ENCODE data around the gene OR2T10.
"Not testable (repeated sequence)": the region's sequence is repeated elsewhere in the genome, so short reads cannot be mapped to it uniquely, and the experiment has no call there.

Gene OR2T10, protein sequence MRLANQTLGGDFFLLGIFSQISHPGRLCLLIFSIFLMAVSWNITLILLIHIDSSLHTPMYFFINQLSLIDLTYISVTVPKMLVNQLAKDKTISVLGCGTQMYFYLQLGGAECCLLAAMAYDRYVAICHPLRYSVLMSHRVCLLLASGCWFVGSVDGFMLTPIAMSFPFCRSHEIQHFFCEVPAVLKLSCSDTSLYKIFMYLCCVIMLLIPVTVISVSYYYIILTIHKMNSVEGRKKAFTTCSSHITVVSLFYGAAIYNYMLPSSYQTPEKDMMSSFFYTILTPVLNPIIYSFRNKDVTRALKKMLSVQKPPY

DNA sequence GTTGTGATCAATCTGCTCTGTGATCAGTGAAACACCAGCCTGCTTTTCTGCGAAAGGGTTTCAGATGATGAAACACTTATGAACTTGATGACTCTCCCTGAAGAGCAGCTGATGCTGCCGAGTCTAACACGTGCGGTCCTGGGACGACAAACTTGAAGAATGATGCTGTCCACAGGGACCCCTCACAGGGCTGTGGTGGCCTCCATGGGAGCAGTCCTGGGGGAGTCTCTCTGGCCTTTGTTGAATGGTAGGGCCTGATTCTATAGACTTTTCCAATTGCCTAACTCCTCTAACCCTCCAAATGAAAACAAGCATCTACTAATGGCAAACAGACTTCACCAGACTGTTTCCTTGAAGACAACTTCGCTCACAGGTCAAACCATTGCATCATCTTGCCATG, at the start of gene OR2T10:
OR2T10 (minus strand) TSS at position 112 of the 400 bp plus-strand sequence. CDS start 3,932 bp downstream, outside the sequence.
- no peak for DNase-seq (ENCODE audit: low read depth)

DNA sequence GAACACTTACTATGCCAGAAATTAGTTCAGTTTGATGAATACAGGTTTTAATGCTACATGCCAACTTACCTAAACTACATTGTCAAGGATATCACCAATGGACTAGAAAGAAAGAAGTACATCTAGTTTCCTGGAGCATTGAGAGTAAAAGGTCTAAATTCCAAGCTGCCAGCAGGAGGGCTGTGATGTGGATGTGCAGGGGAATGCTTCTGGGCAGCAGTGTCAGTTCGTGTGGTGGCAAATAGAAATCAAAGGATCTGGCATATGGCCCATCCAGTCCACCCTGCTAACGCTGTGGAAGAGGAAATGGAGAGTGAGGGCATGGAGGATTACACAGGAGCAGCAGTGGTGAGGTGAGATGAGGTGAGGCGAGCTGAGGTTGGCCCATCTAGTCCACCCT, 47.7 kb upstream of the OR2T10 start, which contains the start of gene OR2T35:
OR2T35 (minus strand) TSS at position 101 of the 400 bp plus-strand sequence. CDS start 6,020 bp downstream, outside the sequence.
- DNase-seq (ENCODE audit: low read depth): not testable (repeated sequence)

DNA sequence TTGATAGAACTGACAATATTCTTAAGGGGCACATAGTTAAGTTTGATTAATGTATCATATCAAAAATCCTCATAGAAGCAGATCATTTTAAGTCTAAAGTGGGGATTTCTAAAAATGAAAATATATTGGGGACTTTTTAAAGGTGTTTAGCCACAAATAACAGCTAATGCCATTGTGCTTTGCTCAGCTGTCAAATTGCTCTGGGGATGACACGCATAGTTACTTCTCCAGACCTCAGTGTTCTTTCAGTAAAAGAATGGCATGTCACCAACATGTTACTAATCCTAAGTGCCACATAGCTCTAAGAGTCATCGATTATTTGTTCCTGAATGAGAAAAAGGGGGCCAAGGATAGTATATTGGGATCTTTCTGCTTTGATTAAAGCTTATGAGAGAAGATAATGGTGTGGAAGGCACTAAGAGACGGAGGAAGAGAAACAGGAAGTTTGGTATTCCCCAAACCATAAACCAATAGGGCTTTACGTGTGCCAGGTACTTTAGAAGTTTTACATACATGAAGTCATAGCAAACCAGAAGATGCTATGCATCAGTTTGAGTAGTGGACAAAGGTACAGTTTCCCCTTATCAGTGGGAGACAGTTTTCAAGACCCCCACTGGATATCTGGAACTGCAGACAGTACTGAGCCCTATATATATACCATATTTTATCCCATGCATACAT, 45.6 kb upstream of the OR2T10 start:
- not testable (repeated sequence) for DNase-seq (ENCODE audit: low read depth)

DNA sequence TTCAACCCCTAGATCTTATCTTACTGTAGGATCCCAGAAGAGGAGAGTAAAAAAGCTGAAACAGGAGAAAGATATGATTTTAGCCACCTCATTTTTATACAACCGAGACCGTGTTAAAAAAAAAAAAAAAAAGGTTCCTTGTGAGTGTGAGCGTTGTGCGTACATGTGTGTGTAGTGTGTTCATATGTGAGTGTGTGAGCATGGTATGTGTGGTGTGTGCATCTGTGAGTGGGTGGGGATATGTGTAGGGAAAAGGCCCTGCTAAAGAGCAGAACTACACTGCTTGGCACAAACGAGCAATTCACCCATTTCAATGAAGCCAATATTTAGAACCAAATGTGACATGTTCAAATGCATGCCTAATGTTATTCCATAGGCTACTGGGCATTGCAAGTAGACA, 44.1 kb upstream of the OR2T10 start:
- DNase-seq (ENCODE audit: low read depth): not testable (repeated sequence)

DNA sequence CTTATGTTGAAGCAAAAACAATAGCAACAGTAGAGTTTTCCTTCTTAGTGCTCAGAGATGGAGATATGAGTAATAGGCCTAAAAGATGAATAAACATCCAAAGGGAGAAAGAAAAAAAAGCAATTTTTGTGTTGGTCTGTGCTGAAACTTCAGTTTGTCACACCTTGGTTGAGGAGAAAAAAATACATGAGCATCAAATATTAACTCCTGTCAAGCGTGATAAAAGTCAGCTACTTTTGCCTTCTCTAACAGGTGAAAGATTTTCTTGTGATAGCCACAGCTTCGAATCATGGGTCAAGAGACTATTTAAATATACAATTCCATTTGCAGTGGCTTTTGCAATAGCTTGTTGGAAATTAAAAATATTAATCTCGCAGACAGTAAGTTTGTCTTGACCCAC, 43.4 kb upstream of the OR2T10 start:
- DNase-seq (ENCODE audit: low read depth): not testable (repeated sequence)

DNA sequence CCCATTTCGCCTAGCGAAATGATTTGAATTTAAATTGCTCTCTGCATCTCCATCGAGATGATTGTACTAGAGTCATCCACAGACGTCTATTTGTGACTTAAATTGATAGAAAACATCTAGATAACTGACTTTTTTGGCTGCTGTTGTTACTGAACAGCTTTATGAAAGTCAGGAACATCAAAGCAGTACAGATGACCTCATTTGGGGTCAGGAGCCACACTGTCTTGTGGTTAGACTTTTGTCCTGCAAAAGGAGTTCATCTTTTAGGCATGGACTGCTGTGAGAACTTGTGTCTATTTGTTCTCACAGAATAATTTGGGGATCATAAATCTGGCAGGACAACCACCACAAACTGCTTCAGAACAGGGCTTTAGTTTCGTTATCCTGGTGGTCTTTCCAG, 42.2 kb upstream of the OR2T10 start:
- not testable (repeated sequence) for DNase-seq (ENCODE audit: low read depth)

DNA sequence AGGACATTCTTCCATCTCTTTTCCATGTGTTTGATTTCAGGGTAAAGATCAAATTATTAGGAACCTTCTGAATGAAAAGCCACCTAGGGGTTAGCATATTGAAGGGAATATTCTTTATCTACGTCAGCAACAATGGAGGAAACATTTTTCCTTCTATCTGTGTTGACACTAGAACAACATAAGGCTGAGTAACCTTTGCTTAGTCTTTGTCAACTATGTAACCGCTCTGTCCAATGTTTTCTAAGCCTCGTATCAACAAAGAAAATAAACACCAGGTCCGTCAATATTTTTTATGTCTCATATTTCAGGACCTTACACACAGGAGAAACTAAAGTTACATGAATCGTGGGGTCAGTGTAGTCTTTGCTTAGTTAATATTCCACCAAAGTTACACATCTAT, 39.1 kb upstream of the OR2T10 start:
- not testable (repeated sequence) for DNase-seq (ENCODE audit: low read depth)

DNA sequence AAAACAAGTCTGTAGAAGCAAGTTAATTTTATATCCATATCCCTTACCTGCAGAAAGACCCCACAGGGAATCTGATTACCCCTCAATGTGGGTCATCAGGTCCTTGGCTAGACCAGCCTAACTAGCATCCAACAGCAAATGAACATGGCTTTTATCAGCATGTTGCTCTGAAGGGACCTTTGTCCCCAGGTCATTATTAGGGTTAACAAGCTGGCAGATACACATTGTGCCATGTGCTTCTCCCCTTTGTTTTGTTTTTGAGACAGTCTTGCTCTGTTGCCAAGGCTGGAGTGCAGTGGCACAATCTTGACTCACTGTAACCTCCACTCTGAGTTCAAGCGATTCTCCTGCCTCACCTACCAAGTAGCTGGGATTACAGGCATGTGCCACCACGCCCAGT, 37.5 kb upstream of the OR2T10 start, which contains the start of gene OR2T11:
OR2T11 (minus strand) TSS at position 101 of the 400 bp plus-strand sequence. CDS start 7,963 bp downstream, outside the sequence.
- DNase-seq (ENCODE audit: low read depth): not testable (repeated sequence)

DNA sequence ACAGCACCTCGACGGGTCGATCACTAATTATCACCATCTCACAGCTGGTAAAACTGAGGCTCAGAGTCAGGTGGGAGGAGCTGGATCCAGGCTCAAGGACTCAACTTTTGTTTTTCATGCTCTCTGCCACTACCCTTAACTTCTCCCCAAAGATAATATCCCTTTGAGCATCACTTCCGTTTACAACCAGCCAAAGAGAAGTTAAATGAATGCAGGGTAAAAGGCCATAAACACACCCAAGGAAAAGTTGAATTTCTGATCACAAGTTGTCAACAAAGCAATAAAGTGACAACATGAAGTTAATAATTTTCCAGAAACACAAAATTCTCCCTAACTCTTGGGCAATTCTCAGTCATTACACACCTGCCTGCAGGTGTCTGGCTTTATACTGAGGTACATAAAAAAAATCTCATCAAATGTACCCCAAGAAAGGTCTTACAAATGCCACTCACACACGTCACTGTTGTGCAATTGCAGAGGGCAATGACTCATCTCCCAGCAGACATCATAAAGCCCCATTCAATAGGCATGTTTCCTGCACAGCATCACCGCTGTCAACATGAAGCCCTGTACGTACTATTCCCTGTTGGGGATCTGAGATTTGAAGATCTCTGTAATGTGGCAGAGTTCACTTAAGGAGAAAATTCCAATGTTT, 34.0 kb upstream of the OR2T10 start:
- no peak for DNase-seq (ENCODE audit: low read depth)

DNA sequence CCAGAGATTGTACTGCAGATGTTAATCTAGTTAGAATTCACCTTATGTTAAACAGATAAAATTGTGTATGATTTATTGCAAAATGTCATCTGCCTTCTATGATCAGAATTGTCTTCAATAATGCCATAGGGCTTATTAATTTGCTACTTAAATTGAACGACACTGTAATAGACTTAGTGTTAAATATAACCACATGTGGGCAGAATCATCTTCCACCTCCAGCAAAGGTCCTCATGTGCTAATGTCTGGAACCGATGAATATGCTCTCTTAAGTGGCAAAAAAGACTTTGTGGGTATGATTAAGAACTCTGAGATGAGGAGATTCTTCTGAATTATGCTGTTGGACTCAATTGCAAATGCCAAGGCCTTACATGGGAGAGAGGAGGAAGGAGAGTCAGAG, 33.1 kb upstream of the OR2T10 start:
- DNase-seq (ENCODE audit: low read depth): no peak

DNA sequence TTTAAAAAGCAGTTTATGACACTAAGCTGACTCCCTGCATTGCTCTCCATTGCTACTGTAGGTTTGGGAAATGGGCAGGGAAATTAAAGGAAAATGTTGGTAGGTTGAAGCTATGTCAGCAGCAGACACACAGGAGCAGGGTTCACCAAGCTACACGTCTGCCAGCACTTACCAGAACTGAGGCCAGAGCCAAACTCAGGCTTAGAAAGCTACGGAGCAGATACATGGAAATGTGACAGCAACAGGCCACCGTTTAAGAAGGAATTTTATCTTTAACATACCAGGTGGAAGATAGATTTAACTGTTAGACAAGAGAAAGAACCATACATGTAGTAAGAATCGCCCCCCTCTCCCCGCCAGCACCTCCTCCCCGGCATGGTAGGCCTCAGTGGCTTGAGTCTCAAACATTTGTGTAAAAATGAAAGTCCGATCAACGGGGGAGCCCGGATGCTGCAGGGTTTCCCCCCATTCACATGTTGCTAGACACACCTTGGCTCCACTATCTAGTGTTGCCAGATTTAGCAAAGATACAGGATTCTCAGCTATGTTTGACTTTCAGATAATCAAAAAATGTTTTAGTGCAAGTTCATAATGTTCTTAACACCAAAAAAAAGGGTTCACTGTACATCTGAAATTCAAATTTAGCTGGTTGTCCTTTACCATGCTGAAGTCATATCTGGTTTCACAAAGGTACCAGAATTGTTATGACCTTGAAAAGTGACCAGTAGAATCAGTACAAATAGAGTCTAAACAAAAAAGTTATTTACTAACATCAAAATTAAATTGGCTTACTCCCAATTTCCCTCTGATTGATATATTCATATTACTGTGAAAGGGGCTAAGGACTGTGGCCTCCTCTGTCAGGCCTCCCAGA, 30.7 kb upstream of the OR2T10 start:
- DNase-seq (ENCODE audit: low read depth): no peak

DNA sequence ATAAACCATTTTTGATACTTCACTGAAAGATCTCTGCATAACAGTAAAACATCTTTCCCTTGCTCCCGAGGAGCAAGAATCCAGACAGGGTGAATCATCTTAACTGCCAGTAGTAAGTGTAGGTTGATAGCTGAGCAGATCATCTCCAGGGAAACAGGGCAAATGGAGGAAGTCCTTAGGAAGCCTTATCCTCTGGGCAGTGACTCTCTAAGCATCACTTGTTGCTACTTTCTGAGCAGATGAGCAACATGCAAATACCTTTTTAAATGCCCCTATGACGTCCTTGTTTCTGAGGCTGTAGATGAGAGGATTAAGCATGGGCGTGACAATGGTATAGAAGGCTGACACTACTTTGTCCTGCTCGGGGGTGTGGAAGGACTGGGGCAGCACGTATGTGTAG, 28.5 kb upstream of the OR2T10 start:
- DNase-seq (ENCODE audit: low read depth): no peak

DNA sequence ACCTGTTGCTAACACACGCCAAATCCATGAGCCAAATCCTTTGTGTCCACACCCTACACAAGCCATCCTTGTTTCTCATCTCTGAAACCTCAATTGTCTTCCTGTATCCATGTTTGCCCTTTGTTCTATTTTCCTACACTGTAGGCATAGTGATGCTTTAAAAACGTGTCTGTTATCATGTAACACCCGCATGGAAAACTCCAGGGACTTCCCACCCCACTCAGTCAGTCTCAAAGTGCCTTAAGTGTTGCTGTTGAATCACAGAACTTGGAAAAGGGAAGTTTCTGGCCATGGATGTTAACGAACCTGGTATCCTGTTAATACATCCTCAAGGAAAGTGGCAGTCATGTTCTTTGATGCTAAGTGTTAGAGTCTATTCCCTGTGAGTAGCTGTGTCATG, 27.7 kb upstream of the OR2T10 start:
- no peak for DNase-seq (ENCODE audit: low read depth)

DNA sequence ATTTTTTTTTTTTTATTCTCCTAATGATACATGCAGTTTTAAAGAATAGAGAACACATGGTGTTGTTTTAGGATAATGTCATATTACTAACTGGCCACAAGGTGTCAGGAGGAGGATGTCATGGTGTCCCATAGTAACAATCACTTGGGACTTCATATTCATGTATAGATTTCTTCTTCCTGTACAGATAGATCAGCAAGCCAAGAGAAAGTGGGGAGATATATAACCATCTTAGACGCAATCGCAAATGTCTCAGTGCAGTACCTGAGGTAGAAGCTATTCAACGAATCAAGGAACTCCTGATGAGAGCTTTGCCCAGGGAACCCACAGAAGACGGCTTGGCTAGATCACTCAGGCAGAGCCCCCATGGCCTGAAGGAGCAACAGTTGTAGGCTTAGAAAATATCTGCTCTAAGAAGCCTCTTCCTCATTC, 25.1 kb upstream of the OR2T10 start:
- DNase-seq (ENCODE audit: low read depth): no peak

DNA sequence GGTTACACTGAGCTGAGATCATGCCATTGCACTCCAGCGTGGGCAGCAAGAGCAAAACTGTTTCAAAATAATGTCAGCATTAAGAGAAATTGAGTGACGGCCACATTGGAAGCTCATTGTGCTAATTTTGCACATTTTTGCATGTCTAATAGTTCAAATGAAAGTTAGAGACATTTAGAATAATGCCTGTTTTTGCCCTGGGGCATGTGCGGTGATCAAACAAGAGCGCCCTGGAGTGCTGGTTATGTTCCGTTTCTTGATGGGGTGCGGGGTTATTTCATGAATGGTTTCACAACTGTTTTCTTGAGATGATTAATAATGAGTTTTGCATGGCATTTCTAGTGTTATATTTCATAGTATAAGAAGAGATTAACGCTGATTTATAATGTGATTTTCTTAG, 24.3 kb upstream of the OR2T10 start:
- DNase-seq (ENCODE audit: low read depth): no peak

DNA sequence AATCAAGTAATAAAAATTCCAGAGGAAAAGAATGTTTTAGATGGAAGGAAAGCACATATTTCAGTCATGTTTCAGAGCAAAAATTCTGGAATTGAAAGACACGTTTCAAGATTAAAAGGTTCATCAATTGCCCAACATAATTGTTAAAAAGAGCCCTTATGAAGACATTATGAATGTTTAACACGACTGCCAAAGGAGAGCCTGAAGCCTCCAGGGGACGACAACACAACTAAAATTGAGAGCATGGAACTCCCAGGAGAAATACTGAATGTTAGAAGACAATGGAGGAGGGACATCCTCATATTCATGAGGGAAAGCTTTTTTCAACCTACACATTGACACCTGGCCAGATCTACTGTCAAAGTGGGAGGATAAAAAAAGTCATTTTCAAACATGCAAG, 21.4 kb upstream of the OR2T10 start:
- DNase-seq (ENCODE audit: low read depth): peak; percentile 4

DNA sequence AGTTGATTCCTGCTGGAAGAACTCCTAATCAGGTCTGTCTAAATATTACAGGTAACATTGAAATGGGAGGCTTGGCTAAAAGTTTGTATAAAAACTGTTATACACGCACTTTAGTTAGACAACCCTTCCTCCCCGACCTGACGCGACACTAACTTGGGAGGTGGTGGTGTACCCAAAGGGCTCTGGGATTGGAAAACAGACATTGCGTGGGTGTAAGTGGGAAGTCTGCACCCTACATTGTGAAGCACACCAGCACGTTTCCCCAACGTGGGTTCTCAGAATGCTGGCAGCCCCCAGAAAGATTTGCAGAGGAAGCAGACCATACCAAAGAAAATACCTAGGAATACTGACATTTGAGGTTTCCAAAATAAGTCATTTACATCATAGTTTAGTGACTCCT, 20.6 kb upstream of the OR2T10 start:
- no peak for DNase-seq (ENCODE audit: low read depth)

DNA sequence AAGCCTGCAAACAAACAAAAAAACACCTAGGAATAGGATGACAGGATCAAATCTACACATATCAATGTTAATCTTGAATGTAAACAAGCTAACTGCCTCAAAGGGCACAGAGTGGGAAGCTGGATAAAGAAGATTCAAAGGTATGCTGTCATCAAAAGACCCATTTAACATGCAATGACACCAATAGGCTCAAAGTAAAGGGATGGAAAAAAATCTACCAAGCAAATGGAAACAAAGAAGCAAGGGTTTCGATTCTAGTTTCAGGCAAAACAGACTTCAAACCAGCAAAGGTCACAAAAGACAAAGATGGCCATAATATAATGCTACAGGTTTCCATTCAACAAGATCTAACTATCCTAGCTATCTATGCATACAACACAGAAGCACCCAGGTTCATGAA, 16.2 kb upstream of the OR2T10 start:
- DNase-seq (ENCODE audit: low read depth): no peak

DNA sequence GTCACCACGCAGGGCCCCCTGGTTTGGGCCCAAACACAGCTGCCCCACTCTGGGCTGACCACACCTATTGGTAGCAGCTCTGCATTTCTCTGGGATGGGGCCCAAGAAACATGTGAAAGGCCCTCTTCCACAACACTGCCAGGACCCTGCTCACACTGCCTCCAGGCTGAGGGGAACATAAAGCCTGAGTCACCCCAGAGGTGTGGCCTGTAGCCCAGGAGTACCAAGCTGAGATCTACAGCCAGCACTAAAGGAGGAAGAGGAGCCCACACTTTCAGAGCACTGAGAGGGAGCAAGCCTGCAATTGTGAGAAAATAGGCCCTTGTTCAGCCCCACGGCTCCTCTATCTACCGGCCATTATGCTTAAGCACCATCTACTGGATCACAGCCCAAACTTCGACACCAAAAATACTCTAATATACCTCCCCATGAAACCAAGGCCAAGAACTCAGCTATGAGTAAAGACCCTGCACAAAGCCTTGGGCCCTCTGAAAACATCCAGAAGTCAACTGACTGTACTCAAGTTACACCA, 14.4 kb upstream of the OR2T10 start:
- no peak for DNase-seq (ENCODE audit: low read depth)

DNA sequence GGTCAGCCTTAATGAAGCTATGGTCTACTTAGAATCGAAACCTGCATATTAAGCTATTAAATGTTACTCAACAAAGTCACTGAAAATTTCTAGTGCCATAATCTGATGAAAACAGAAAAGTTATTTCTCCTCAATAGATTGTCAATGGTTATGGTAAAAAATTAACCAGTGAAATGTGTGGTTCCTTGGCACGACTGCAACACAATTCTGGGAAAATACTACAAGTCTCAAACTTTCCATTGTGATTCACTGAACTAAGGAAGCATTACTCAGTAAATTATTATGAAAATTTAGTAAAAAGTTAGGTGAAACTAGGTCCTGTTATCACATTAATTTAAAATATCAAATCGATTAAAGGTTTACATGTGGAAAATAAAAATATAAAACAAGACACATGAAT, 12.8 kb upstream of the OR2T10 start:
- no peak for DNase-seq (ENCODE audit: low read depth)

DNA sequence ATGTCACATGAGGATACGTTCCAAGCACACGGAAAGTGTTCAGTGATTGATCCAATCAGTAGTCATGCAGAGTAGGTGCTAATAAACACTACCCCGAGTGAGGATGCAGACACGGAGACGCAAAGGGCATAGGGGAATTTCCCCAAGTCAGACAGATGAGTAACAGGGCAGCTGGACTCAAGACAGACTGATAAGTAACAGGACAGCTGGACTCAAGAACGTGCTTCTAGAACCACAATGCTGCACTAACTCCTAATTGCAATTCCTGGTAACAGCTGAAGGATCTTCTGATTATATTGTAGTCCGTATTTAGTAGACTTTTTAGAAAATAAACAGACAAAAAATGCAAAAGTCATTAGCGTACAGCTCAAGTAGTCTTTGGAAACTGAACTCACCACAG, 1.9 kb upstream of the OR2T10 start:
- DNase-seq (ENCODE audit: low read depth): no peak

DNA sequence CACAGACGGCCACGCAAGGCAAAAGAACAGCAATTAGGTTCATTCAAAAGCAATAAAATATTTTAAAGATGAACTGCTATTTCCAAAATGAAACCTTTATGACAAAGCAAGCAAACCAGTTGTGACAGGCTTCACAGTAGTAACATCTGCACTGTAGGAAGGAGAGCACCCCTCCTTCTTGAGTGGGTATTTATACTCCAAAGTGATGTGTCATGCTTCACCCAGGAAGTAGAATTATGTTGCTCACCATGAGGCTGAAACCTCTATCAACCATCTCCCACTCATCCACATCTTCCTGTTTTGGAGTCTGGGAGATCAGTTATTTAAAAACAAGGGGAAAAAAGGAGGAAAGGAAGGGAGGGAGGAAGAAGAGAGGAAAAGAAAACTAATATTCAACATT, 885 bp downstream of the OR2T10 start:
- no peak for DNase-seq (ENCODE audit: low read depth)

All from activated T-helper 1 cell treated with Interleukin-2 at 50 U/mL for 16 hours (primary cell).